Keratinocyte (primary cell): ENCODE data around the gene KRT4. TPM values are rescaled to one million over a fixed set of nuclear protein-coding genes. Genes with fewer than 3 reads are reported as not detected.

Source experiments
- DNase-seq: peaks from one replicate; pipeline ENCODE4 v3.0.0-alpha.2; 2011; ENCODE audit warnings: low read depth, missing footprints, low spot score
- FAIRE-seq: peaks from 2 replicates; lab custom pipeline; 2011; peaks lifted over from hg19 to GRCh38; lab: Jason Lieb, UNC
- H2AFZ ChIP-seq: 2 replicates; pipeline ENCODE4 v1.6.0; 2012; ENCODE audit warnings: low read length, control low read depth, inconsistent platforms; ENCODE audit not compliant: control insufficient read depth
- H3K27ac ChIP-seq: 2 replicates; pipeline ENCODE4 v1.5.1; 2011; ENCODE audit warnings: low read length; ENCODE audit not compliant: control insufficient read depth, insufficient read depth
- H3K27me3 ChIP-seq: 3 replicates; pipeline ENCODE4 v1.6.0; 2011; ENCODE audit warnings: low read length; ENCODE audit not compliant: control insufficient read depth, insufficient read depth; ENCODE audit errors: extremely low read depth
- H3K36me3 ChIP-seq, 2 experiments: 2 replicates in 1 of 2; 3 replicates in 1 of 2; pipeline ENCODE4 v1.5.1; 2011; ENCODE audit warnings: low read length in 2 of 2, mild to moderate bottlenecking in 1 of 2; ENCODE audit not compliant: control insufficient read depth in 2 of 2, insufficient read depth in 2 of 2; ENCODE audit errors: extremely low read depth in 1 of 2
- H3K4me1 ChIP-seq: 3 replicates; pipeline ENCODE4 v1.5.1; 2011; ENCODE audit warnings: low read length; ENCODE audit not compliant: control insufficient read depth, insufficient read depth; ENCODE audit errors: extremely low read depth
- H3K4me2 ChIP-seq: 3 replicates; pipeline ENCODE4 v1.6.0; 2011; ENCODE audit warnings: low read depth, low read length; ENCODE audit not compliant: control insufficient read depth, insufficient read depth; ENCODE audit errors: extremely low read depth
- H3K4me3 ChIP-seq, 3 experiments: fragments of 200-600 bp in 1 of 3; sonication (generic) in 1 of 3; 2 replicates in 2 of 3; 3 replicates in 1 of 3; pipeline ENCODE4 v1.5.1; 2011 to 2016; ENCODE audit warnings: low read length in 3 of 3, mild to moderate bottlenecking in 3 of 3, control low read depth in 2 of 3, inconsistent platforms in 1 of 3, low read depth in 1 of 3, mixed read lengths in 1 of 3, mixed run types in 1 of 3, moderate library complexity in 1 of 3; ENCODE audit not compliant: control insufficient read depth in 2 of 3, insufficient read depth in 2 of 3; ENCODE audit errors: extremely low read depth in 1 of 3
- H3K79me2 ChIP-seq: 2 replicates; pipeline ENCODE4 v1.6.0; 2012; ENCODE audit warnings: low read length; ENCODE audit not compliant: control insufficient read depth, insufficient read depth
- H3K9ac ChIP-seq: 3 replicates; pipeline ENCODE4 v1.6.0; 2011; ENCODE audit warnings: low read length; ENCODE audit not compliant: control insufficient read depth, insufficient read depth; ENCODE audit errors: extremely low read depth
- H3K9me1 ChIP-seq: 3 replicates; pipeline ENCODE4 v1.6.0; 2011; ENCODE audit warnings: low read length; ENCODE audit not compliant: control insufficient read depth, insufficient read depth; ENCODE audit errors: extremely low read depth
- H3K9me3 ChIP-seq: 2 replicates; pipeline ENCODE4 v1.5.1; 2012; ENCODE audit warnings: low read depth, low read length; ENCODE audit not compliant: control insufficient read depth
- H4K20me1 ChIP-seq: 3 replicates; pipeline ENCODE4 v1.6.0; 2011; ENCODE audit warnings: low read length; ENCODE audit not compliant: control insufficient read depth, insufficient read depth; ENCODE audit errors: extremely low read depth
- EZH2 ChIP-seq: IDR thresholded peaks from one replicate; pipeline ENCODE4 v1.6.1; 2012; ENCODE audit warnings: inconsistent platforms, mild to moderate bottlenecking, low read length, moderate library complexity
- dilution Hi-C: fragments of 300-500 bp; cut with MboI; formaldehyde crosslinking; loops from one replicate; pipeline ENCODE4 v1.7.0; 2020; ENCODE audit warnings: low sequenced_read_pairs; ENCODE audit not compliant: extremely low pct_ligation_motif_present
- polyA plus RNA-seq, 5 experiments: library from polyadenylated mRNA; depleted of rRNA in 3 of 5; stranded (reverse) in 3 of 5; stranded (forward) in 1 of 5; unstranded in 1 of 5; fragments of >200 nt; gene quantifications; 1 replicate in 1 of 5; 2 replicates in 3 of 5; 3 replicates in 1 of 5; pipeline versions ENCODE4 v1.2.1 to v1.2.3, GENCODE V29; 2011 to 2012; ENCODE audit warnings: missing spikeins in 2 of 5, low read depth in 1 of 5, low replicate concordance in 1 of 5
- TF ChIP-seq, protein P1 (sequence below), 3 experiments: IDR thresholded peaks in 1 of 3; conservative IDR thresholded peaks in 1 of 3; optimal IDR thresholded peaks in 1 of 3; 2 replicates in 2 of 3; 3 replicates in 1 of 3; pipeline versions ENCODE3 to v1.5.1; 2011; ENCODE audit warnings: low read length in 3 of 3, mild to moderate bottlenecking in 3 of 3, moderate library complexity in 2 of 3, control low read depth in 1 of 3, inconsistent platforms in 1 of 3; ENCODE audit not compliant: insufficient read depth in 2 of 3; ENCODE audit errors: extremely low read depth in 1 of 3

KRT4 gene
- polyA plus RNA-seq, 1 donor (not counting 4 experiments of a cell fraction or from before 2014, with no cell fraction given), result 2.0 TPM

DNA sequence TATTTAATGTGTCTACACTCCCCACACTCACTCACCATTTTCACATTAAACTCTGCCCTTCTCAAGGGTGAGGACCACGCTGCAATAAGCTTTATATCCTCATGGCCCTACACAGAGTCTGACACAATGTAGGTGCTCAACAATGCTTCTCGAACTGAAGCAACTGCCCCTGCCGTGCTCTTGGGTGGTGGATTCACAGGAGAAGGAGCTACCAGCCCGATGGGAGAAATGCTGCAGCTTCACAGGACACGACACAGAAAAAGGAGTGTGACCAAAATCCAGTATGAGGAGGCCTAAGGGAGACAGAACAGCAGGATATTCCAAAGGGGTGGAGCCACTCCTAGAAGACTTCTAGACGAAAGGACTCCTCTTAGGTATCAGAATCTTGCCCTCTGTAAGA lies 11.5 kb downstream of the KRT4 start:
- no peaks in the 10 kb centered on the region for H3K9me3 ChIP-seq
- H3K27ac ChIP-seq, result no peak overlapping the region
- no peak overlapping the region for H3K9ac ChIP-seq
- H3K9me1 ChIP-seq, result no peaks in the 10 kb centered on the region
- H3K4me1 ChIP-seq, result peaks cover 21% of the 10 kb centered on the region
- no peak for FAIRE-seq
- peaks cover 8% of the 10 kb centered on the region for H3K27me3 ChIP-seq
- no peaks in the 10 kb centered on the region for H3K79me2 ChIP-seq
- H2AFZ ChIP-seq, result no peak overlapping the region
- dilution Hi-C loops, result no loop called here
- H3K4me2 ChIP-seq, result no peak overlapping the region
- no peak overlapping the region for H3K4me3 ChIP-seq
- no peak for DNase-seq
- H3K36me3 ChIP-seq, result no peaks in the 10 kb centered on the region
- TF ChIP-seq EZH2, result no peak
- TF ChIP-seq, protein P1, sequence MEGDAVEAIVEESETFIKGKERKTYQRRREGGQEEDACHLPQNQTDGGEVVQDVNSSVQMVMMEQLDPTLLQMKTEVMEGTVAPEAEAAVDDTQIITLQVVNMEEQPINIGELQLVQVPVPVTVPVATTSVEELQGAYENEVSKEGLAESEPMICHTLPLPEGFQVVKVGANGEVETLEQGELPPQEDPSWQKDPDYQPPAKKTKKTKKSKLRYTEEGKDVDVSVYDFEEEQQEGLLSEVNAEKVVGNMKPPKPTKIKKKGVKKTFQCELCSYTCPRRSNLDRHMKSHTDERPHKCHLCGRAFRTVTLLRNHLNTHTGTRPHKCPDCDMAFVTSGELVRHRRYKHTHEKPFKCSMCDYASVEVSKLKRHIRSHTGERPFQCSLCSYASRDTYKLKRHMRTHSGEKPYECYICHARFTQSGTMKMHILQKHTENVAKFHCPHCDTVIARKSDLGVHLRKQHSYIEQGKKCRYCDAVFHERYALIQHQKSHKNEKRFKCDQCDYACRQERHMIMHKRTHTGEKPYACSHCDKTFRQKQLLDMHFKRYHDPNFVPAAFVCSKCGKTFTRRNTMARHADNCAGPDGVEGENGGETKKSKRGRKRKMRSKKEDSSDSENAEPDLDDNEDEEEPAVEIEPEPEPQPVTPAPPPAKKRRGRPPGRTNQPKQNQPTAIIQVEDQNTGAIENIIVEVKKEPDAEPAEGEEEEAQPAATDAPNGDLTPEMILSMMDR (optimal IDR thresholded peaks at IDR 0.05 in 1 of 3, IDR thresholded peaks at IDR 0.05 in 1 of 3, conservative IDR thresholded peaks at IDR 0.05 in 1 of 3; ENCODE audit: extremely low read depth in 1 of 3, insufficient read depth in 2 of 3, low read length in 3 of 3), result no peak
- no peaks in the 10 kb centered on the region for H4K20me1 ChIP-seq

DNA sequence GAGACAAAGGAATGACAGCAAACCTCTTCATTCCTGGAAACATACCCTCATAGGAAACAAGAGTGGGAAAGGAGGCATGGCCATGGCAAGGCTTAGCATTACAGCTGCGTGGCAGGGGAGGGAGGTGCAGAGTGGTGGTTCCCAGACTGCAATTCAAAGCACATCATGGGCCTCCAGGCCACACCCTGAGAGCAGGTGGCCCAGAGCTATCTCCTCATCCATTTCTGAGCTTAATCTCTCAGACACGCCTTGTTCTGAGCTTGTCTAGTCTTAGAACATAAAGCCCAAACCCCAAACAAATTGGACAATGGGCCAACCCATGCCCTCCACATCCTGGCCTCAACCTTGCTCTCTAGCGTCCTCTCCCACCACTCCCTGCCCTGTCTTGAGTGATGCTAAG lies 12.1 kb downstream of the KRT4 start:
- Histone ChIP-seq H4K20me1 (no peaks in the 10 kb centered on the region), H3K36me3 (no peaks in the 10 kb centered on the region), H3K9ac (no peak overlapping the region), H3K79me2 (no peaks in the 10 kb centered on the region), H3K4me1 (peaks cover 27% of the 10 kb centered on the region), H3K27me3 (peaks cover 4% of the 10 kb centered on the region), H2AFZ (no peak overlapping the region), H3K4me2 (no peak overlapping the region), H3K4me3 (no peak overlapping the region), H3K27ac (no peak overlapping the region), H3K9me3 (no peaks in the 10 kb centered on the region), H3K9me1 (no peaks in the 10 kb centered on the region)
- dilution Hi-C loops, result no loop called here
- DNase-seq, result no peak
- TF ChIP-seq, protein P1 (optimal IDR thresholded peaks at IDR 0.05 in 1 of 3, IDR thresholded peaks at IDR 0.05 in 1 of 3, conservative IDR thresholded peaks at IDR 0.05 in 1 of 3; ENCODE audit: extremely low read depth in 1 of 3, insufficient read depth in 2 of 3, low read length in 3 of 3), result no peak
- TF ChIP-seq EZH2, result no peak
- no peak for FAIRE-seq
